Adipose tissue (tissue), 3 donors: Measurements from ENCODE around the gene WDR37. TPM values are rescaled to one million over a fixed set of nuclear protein-coding genes. Genes with fewer than 3 reads are reported as not detected.

Source experiments
- H3K27ac ChIP-seq: one replicate; pipeline ENCODE4 v1.5.1; 2013; ENCODE audit warnings: low read depth, low read length
- WGBS, 3 donors: extraction: QIAGEN DNeasy Blood & Tissue Kit; methylation state at CpG; one replicate each; pipeline ENCODE4 v1.1.7; 2013; 5-methylcytosine and 5-hydroxymethylcytosine counted together
- polyA plus RNA-seq, 3 donors: library from polyadenylated mRNA; stranded (reverse); fragments of 200-250 nt; gene quantifications; one replicate each; pipeline ENCODE4 v1.2.3, GENCODE V29; 2013
- donor health status: healthy with polysubstance abuse.
- donor health status: Bipolar disorder and iron deficiency.
- donor health status: healthy.

WDR37 gene
- polyA plus RNA-seq, 3 donors, result 4.2 to 7.6 (median 7.5) TPM

GRCh38 chr10:1169186-1169885, 113.2 kb downstream of the WDR37 start:
- 75 to 76% (median 76%) methylated on average over 23 of the region's 23 CpGs for WGBS, 3 donors
- H3K27ac ChIP-seq, result no peak overlapping the region

- no peak overlapping the region for H3K27ac ChIP-seq
- WGBS, 3 donors, result 46 to 59% (median 50%) methylated on average over 22 of the region's 22 CpGs
Measured at GRCh38 chr10:1169981-1170866, 114.0 kb downstream of the WDR37 start.

GRCh38 chr10:1170867-1171180, 114.6 kb downstream of the WDR37 start:
- WGBS, 3 donors, result 74 to 90% (median 87%) methylated on average over 10 to 13 of the region's 13 CpGs
- H3K27ac ChIP-seq, result no peak overlapping the region

GRCh38 chr10:1171182-1171581, 115.0 kb downstream of the WDR37 start:
- H3K27ac ChIP-seq, result no peak overlapping the region
- WGBS, 3 donors, result 80 to 86% (median 85%) methylated on average over 4 of the region's 4 CpGs

- WGBS, 3 donors, result 85 to 90% (median 86%) methylated on average over 9 of the region's 9 CpGs
- no peak overlapping the region for H3K27ac ChIP-seq
Measured at GRCh38 chr10:1171586-1171985, 115.4 kb downstream of the WDR37 start.

GRCh38 chr10:1172256-1172984, 116.2 kb downstream of the WDR37 start:
- WGBS, 3 donors, result 76 to 82% (median 82%) methylated on average over 15 of the region's 15 CpGs

GRCh38 chr10:1173091-1173490, 116.9 kb downstream of the WDR37 start:
- WGBS, 3 donors, result 85 to 90% (median 89%) methylated on average over 27 of the region's 27 CpGs
- H3K27ac ChIP-seq, result no peak overlapping the region

More at GRCh38 chr10:1172256-1172984, 116.2 kb downstream of the WDR37 start:
- no peak overlapping the region for H3K27ac ChIP-seq

GRCh38 chr10:1174022-1174421, 117.8 kb downstream of the WDR37 start:
- no peak overlapping the region for H3K27ac ChIP-seq
- whole genome bisulfite sequencing, 3 donors, result 75 to 87% (median 78%) methylated on average over 5 of the region's 5 CpGs

- WGBS, 3 donors, result 88 to 90% (median 89%) methylated on average over 22 to 23 of the region's 23 CpGs
- H3K27ac ChIP-seq, result no peak overlapping the region
Measured at GRCh38 chr10:1175956-1176565, 119.9 kb downstream of the WDR37 start.

- 89 to 91% (median 90%) methylated on average over 8 to 9 of the region's 9 CpGs for WGBS, 3 donors
- H3K27ac ChIP-seq, result no peak overlapping the region
Measured at GRCh38 chr10:1177936-1178335, 121.8 kb downstream of the WDR37 start.

GRCh38 chr10:1178506-1178905, 122.3 kb downstream of the WDR37 start:
- 87 to 90% (median 89%) methylated on average over 16 of the region's 16 CpGs for WGBS, 3 donors
- no peak overlapping the region for H3K27ac ChIP-seq

GRCh38 chr10:1179346-1180070, 123.3 kb downstream of the WDR37 start:
- H3K27ac ChIP-seq, result no peak overlapping the region
- 84 to 92% (median 87%) methylated on average over 20 of the region's 20 CpGs for WGBS, 3 donors

- no peak overlapping the region for H3K27ac ChIP-seq
- WGBS, 3 donors, result 81 to 86% (median 82%) methylated on average over 16 of the region's 16 CpGs
Measured at GRCh38 chr10:1180071-1180730, 124.0 kb downstream of the WDR37 start.

GRCh38 chr10:1180836-1181235, 124.7 kb downstream of the WDR37 start:
- WGBS, 3 donors, result 66 to 80% (median 67%) methylated on average over 11 of the region's 11 CpGs
- H3K27ac ChIP-seq, result no peak overlapping the region
